HG02571 (cell line): ENCODE results near the gene MYO3A.
"Not testable (repeated sequence)": the region's sequence is repeated elsewhere in the genome, so short reads cannot be mapped to it uniquely, and the experiment has no call there.

ENCODE experiments used
- ATAC-seq: cut with Tn5 transposase; IDR thresholded peaks from one replicate; pipeline ENCODE4 v1.9.1; 2021; ENCODE audit warnings: mild to moderate bottlenecking, moderate library complexity; ENCODE audit not compliant: unreplicated experiment

The MYO3A gene

GRCh38 chr10:26085549-26085948 is 151.5 kb downstream of the MYO3A start:
- ATAC-seq: no peak

GRCh38 chr10:26087666-26088065 is 153.6 kb downstream of the MYO3A start:
- no peak for ATAC-seq

GRCh38 chr10:26090026-26090425 is 156.0 kb downstream of the MYO3A start:
- no peak for ATAC-seq

GRCh38 chr10:26090762-26091161 is 156.7 kb downstream of the MYO3A start:
- no peak for ATAC-seq

DNA sequence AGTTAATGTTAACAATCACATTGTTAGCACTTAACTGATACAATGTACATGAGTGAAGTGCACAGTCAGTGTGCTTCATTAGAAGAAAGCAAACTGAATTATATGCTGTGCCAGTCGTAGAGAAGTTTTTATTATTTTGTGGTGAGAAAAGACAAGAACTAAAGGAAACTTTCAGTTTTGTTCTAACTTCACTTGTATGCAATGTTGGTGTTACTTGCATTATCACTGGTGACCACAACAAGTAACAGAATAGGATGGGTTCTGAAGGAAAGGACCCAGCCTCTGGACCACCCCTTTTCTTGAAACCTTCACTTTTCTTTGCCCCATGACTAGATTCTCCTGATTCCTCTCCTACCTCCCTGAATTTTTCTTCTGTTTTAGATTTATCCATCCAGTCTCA is 159.2 kb downstream of the MYO3A start:
- ATAC-seq: no peak

DNA sequence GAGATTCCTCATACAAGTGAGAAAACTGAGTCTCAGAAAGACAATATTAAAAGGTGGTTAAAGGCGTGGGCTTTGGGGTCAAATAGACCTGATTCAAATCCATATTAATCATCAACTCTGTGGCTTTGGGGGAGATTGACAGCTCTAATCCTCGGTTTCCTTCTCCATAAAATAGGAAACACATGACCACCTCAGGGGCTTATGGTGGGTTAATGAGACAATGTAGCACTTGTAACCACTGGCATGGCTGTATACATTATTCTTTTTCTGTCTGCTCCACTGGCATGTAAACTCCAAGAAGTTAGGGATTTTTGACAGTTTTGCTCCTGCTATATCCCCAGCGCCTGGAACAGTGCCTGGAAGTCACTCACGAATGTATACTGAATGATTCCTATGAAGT is 161.8 kb downstream of the MYO3A start:
- no peak for ATAC-seq

GRCh38 chr10:26097549-26097948 is 163.5 kb downstream of the MYO3A start:
- ATAC-seq: not testable (repeated sequence)

DNA sequence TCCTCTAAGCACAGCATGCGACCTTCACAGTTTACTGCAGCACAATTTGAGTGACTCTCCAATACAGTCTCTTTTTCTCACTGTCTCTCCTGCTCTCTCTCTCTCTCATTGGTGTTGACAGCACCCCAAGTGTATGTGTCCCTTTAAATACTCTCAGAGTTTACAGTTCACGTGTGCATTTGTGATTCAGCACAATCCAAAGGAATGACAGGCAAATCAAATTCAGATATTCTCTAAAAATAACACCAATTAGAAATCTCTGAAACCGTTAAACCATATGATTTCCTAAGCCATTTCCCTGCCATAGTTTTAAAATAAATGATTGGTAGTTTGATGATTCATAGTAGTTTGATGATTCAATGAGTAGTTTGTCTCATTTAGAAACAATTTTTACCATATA is 178.5 kb downstream of the MYO3A start:
- ATAC-seq: no peak

GRCh38 chr10:26138613-26139012 is 204.6 kb downstream of the MYO3A start:
- ATAC-seq: no peak

- ATAC-seq: no peak
Observed at GRCh38 chr10:26156019-26156418, 222.0 kb downstream of the MYO3A start.

- ATAC-seq: no peak
Observed at GRCh38 chr10:26157734-26158133, 223.7 kb downstream of the MYO3A start.

DNA sequence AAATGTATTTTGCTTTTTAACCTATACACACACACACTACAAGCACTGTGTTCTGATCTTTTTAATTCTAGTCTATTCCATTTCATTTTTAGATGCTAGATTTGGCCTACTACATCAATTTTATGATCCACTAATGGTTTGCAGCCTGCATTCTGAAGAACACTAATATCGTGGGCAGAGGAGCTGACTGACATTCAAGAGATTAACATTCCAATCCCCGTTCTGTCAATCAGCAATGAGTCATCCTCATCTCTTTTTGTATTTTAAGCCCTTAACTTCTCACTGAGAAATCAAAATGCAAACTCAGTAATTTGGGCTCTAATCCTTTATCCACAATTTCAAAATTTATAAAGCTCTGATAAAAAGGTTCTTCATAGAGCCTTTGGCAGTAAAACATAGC is 235.4 kb downstream of the MYO3A start:
- ATAC-seq: no peak

DNA sequence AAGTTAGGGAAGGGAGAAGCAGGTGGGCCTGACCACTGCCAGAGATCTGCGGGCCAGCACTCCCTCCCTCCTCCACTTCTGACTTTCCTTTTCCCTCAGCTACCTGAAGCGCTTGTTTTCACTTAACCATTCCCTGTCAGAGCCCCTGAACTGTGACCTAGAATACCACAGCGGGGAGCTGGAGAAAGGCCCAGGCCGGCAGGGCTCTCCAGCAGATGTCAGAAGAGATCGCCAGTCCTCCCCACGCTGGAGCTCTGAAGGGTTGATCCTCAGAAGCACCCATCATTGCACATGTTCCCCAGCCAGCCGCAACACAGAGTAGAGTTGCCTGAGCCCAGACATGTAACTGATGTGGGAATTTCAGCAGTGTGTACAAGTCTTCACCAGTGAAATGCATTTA is 238.1 kb downstream of the MYO3A start:
- ATAC-seq: no peak

DNA sequence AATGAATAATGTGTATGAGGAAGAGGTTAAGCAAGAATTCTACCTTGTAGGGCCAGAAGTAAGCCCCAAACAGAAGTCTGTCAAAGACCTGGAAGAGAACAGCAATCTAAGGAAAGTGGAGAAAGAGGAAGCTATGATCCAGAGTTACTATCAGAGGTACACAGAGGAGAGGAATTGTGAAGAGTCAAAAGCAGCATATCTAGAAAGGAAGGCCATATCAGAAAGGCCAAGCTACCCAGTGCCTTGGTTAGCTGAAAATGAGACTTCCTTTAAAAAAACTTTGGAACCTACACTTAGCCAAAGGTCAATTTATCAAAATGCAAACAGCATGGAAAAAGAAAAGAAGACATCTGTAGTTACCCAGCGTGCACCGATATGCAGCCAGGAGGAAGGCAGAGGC is 239.8 kb downstream of the MYO3A start:
- ATAC-seq: no peak

- ATAC-seq: no peak
Observed at GRCh38 chr10:26177341-26177740, 243.3 kb downstream of the MYO3A start.

DNA sequence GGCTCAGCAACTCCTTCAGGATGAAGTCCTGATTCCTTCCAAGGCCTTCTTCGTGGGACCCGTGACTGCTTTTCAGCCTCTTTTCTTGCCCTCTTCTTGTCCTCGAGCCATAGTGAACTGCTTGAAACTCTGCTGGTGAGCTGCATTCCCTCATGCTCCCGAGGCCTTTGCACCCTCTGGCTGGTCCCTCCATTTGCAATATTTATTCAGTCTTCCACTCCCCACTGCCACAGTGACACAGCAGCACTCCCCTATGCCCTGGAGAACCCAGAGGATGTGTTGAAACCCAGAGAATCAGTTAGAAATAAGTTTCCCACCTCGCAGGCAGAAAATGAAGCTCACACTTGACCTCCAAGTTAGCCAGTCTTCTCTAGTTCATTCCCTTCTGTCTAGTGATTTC is 260.2 kb downstream of the MYO3A start:
- no peak for ATAC-seq

GRCh38 chr10:26197248-26197647 is 263.2 kb downstream of the MYO3A start:
- ATAC-seq: no peak

DNA sequence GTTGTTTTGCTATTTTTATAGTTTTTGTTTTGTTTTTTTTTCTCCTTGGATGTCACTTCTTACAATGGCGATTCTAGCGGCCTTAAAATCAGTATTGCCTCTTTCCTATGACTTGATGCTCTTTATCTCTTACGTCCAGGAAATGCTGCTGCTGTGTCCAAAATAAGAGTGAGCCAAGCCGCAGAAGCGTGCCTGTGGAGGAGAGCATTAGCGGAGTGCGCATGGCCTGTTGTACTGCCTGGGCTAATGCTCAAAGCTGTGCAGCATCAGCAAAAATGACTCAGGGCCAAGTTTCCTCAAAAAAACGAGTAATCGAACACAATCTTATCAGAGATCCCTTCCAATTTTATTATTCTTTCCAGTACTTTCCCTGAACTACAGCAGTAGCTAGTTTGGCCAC is 264.1 kb downstream of the MYO3A start:
- no peak for ATAC-seq

- no peak for ATAC-seq
Observed at GRCh38 chr10:26199841-26200240, 265.8 kb downstream of the MYO3A start.

GRCh38 chr10:26205223-26205622 is 271.2 kb downstream of the MYO3A start:
- ATAC-seq: no peak

- ATAC-seq: no peak
Observed at GRCh38 chr10:26211781-26212444, 277.9 kb downstream of the MYO3A start.

DNA sequence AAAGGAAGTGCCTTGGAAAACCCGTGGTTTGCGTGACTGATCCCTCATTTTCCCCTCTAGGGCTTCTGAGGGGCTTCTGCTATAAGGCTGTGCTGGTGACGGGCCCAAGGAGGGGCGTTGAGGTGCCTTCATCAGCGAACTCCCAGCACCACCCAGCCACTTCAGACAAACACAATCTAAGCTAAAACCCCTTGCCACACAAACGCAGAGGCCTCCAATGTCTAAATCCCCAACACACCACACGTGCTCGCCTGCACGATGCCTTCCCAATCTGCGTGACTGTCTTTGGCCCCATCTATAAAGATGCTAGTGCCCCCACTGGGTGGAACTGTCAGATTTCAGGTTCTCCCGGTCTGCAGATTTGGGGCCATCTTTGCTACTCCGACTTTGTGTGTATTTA is 278.5 kb downstream of the MYO3A start:
- ATAC-seq: no peak

- ATAC-seq: no peak
Observed at GRCh38 chr10:26213157-26213800, 279.2 kb downstream of the MYO3A start.
